HepG2 (cell line): ENCODE data around the gene RHBDL3. TPM values are rescaled to one million over a fixed set of nuclear protein-coding genes. Genes with fewer than 3 reads are reported as not detected.

Source experiments
- ATAC-seq: fragments of 200-7000 bp; cut with Tn5 transposase; 3 replicates; pipeline ENCODE4 v1.9.1; 2020; ENCODE audit warnings: mild to moderate bottlenecking, moderate library complexity
- BruUV-seq: library from RNA; stranded (reverse); fragments of 400-500 nt; replicated peaks from 2 replicates; lab custom pipeline; 2021; lab: Mats Ljungman, UMichigan
- CTCF ChIA-PET: fragments of 300-600 bp; formaldehyde crosslinking; extraction: SDS; loops from one replicate; lab custom pipeline; 2021; ENCODE audit warnings: low total read pairs, inconsistent platforms, low intra/inter-chr PET ratio; lab: Yijun Ruan, JAX
- POLR2A ChIA-PET: fragments of 350-600 bp; sonication (Branson Sonifier 250); formaldehyde crosslinking; loops from one replicate; lab custom pipeline; 2020; ENCODE audit warnings: antibody characterized with exemption, inconsistent platforms; lab: Yijun Ruan, JAX
- DNase-seq: peaks from one replicate; pipeline ENCODE4 v3.0.0-alpha.2; 2015; ENCODE audit warnings: low spot score
- FAIRE-seq: peaks from 3 replicates; lab custom pipeline; 2011; peaks lifted over from hg19 to GRCh38; lab: Jason Lieb, UNC
- H2AFZ ChIP-seq: one replicate; pipeline ENCODE4 v1.6.1; 2011; ENCODE audit warnings: low read length, inconsistent platforms
- H3K27ac ChIP-seq: fragments of 300-600 bp; 3 replicates; pipeline ENCODE4 v1.8.0; 2011; ENCODE audit warnings: mixed run types, mild to moderate bottlenecking, mixed read lengths, low read length, inconsistent platforms; ENCODE audit not compliant: insufficient read depth; ENCODE audit errors: extremely low read length
- H3K27me3 ChIP-seq, 2 experiments: fragments of 200-600 bp in 1 of 2; 2 replicates in 1 of 2; 3 replicates in 1 of 2; pipeline versions ENCODE4 v1.6.0 to v1.8.0; 2011; ENCODE audit warnings: low read length in 2 of 2, mild to moderate bottlenecking in 2 of 2, moderate library complexity in 2 of 2, inconsistent platforms in 1 of 2; ENCODE audit not compliant: insufficient read depth in 2 of 2, control insufficient read depth in 1 of 2
- H3K36me3 ChIP-seq, 2 experiments: fragments of 200-600 bp in 1 of 2; replicated peaks in 1 of 2; 2 replicates in 1 of 2; 3 replicates in 1 of 2; pipeline versions ENCODE4 v1.5.1 to v1.8.0; 2011; ENCODE audit warnings: low read length in 2 of 2, inconsistent platforms in 1 of 2; ENCODE audit not compliant: insufficient read depth in 2 of 2, control insufficient read depth in 1 of 2
- H3K4me1 ChIP-seq: 2 replicates; pipeline ENCODE4 v1.5.1; 2012; ENCODE audit warnings: low read length, inconsistent platforms; ENCODE audit not compliant: insufficient read depth
- H3K4me2 ChIP-seq: 2 replicates; pipeline ENCODE4 v1.6.0; 2011; ENCODE audit warnings: low read depth, low read length, inconsistent platforms
- H3K4me3 ChIP-seq, 3 experiments: fragments of 200-600 bp in 1 of 3; sonication (generic), shearing (Covaris generic) in 1 of 3; replicated peaks in 1 of 3; 2 replicates each; pipeline ENCODE4 v1.5.1; 2011 to 2016; ENCODE audit warnings: low read length in 3 of 3, inconsistent platforms in 2 of 3, low read depth in 2 of 3, mild to moderate bottlenecking in 2 of 3, control low read depth in 1 of 3, mixed read lengths in 1 of 3; ENCODE audit not compliant: insufficient read depth in 1 of 3
- H3K79me2 ChIP-seq: one replicate; pipeline ENCODE4 v1.6.1; 2011; ENCODE audit warnings: low read length, inconsistent platforms; ENCODE audit not compliant: insufficient read depth
- H3K9ac ChIP-seq: 2 replicates; pipeline ENCODE4 v1.6.0; 2011; ENCODE audit warnings: mild to moderate bottlenecking, low read depth, low read length, inconsistent platforms; ENCODE audit not compliant: insufficient read depth
- H3K9me3 ChIP-seq: 2 replicates; pipeline ENCODE4 v1.5.1; 2012; ENCODE audit warnings: mild to moderate bottlenecking, low read length
- H4K20me1 ChIP-seq: 2 replicates; pipeline ENCODE4 v1.6.0; 2011; ENCODE audit warnings: inconsistent platforms, mild to moderate bottlenecking, low read length, moderate library complexity; ENCODE audit not compliant: insufficient read depth
- CEBPG ChIP-seq: IDR thresholded peaks from 2 replicates; pipeline ENCODE4 v1.6.1; 2016
- CREB3 ChIP-seq: sonication (generic); formaldehyde crosslinking; IDR thresholded peaks from 2 replicates; pipeline ENCODE4 v1.5.0; 2020; ENCODE audit warnings: missing genetic modification reagents
- IRF9 ChIP-seq: sonication (generic); formaldehyde crosslinking; IDR thresholded peaks from 2 replicates; pipeline ENCODE4 v1.8.0; 2022; ENCODE audit warnings: missing genetic modification reagents, mild to moderate bottlenecking, borderline replicate concordance
- JUN ChIP-seq: sonication (generic); formaldehyde crosslinking; IDR thresholded peaks from 2 replicates; pipeline ENCODE4 v1.4.0; 2020; ENCODE audit warnings: mild to moderate bottlenecking, missing genetic modification reagents
- PAWR ChIP-seq: sonication (generic); formaldehyde crosslinking; IDR thresholded peaks from 2 replicates; pipeline ENCODE4 v1.4.0; 2020; ENCODE audit warnings: missing genetic modification reagents, mild to moderate bottlenecking, borderline replicate concordance
- POGK ChIP-seq: sonication (generic); formaldehyde crosslinking; conservative IDR thresholded peaks from 2 replicates; pipeline ENCODE4 v1.8.0; 2022; ENCODE audit warnings: mild to moderate bottlenecking, moderate library complexity, missing genetic modification reagents
- PTBP1 ChIP-seq: fragments of 200-400 bp; formaldehyde crosslinking; IDR thresholded peaks from 2 replicates; pipeline ENCODE4 v1.6.1; 2018; ENCODE audit warnings: low read length, low read depth; ENCODE audit not compliant: poor library complexity, severe bottlenecking
- RARG ChIP-seq: sonication (generic); formaldehyde crosslinking; IDR thresholded peaks from 2 replicates; pipeline ENCODE4 v1.4.0; 2020; ENCODE audit warnings: low read depth, mild to moderate bottlenecking, missing genetic modification reagents
- ZBTB37 ChIP-seq: sonication (generic); formaldehyde crosslinking; IDR thresholded peaks from 2 replicates; pipeline ENCODE4 v1.4.0; 2020; ENCODE audit warnings: mild to moderate bottlenecking, missing genetic modification reagents
- ZBTB4 ChIP-seq: sonication (generic); formaldehyde crosslinking; IDR thresholded peaks from 2 replicates; pipeline ENCODE4 v1.4.0; 2020; ENCODE audit warnings: missing genetic modification reagents, mild to moderate bottlenecking, borderline replicate concordance
- ZFP36 ChIP-seq: fragments of 150-350 bp; IDR thresholded peaks from 2 replicates; pipeline ENCODE4 v1.6.1; 2018; ENCODE audit warnings: borderline replicate concordance, low read length, low read depth; ENCODE audit not compliant: partially characterized antibody
- ZNF10 ChIP-seq: sonication (generic); formaldehyde crosslinking; IDR thresholded peaks from 2 replicates; pipeline ENCODE4 v1.4.0; 2020; ENCODE audit warnings: mild to moderate bottlenecking, low read depth, missing genetic modification reagents, borderline replicate concordance
- ZNF282 ChIP-seq: fragments of 450-650 bp; IDR thresholded peaks from 2 replicates; pipeline ENCODE4 v1.6.1; 2018; ENCODE audit not compliant: partially characterized antibody
- ZNF451 ChIP-seq: sonication (generic); formaldehyde crosslinking; IDR thresholded peaks from 2 replicates; pipeline ENCODE4 v1.5.0; 2020; ENCODE audit warnings: mild to moderate bottlenecking, missing genetic modification reagents
- ZSCAN29 ChIP-seq: sonication (generic); formaldehyde crosslinking; conservative IDR thresholded peaks from 2 replicates; pipeline ENCODE4 v1.4.0; 2020; ENCODE audit warnings: mild to moderate bottlenecking, missing genetic modification reagents
- WGBS: methylation state at CpG from one replicate; pipeline ENCODE4 v1.1.6; 2017; ENCODE audit warnings: low lambda C conversion rate; 5-methylcytosine and 5-hydroxymethylcytosine counted together
- in situ Hi-C: cut with HindIII; loops from 2 replicates; pipeline ENCODE4 v1.10.0; 2017; ENCODE audit warnings: low pct_unique_long_range_greater_than_20kb; ENCODE audit not compliant: extremely low pct_ligation_motif_present
- intact Hi-C: fragments of 100-400 bp; cut with micrococcal nuclease; formaldehyde crosslinking; loops from one replicate; pipeline ENCODE4 v1.10.0; 2022; ENCODE audit not compliant: unreplicated experiment
- polyA plus RNA-seq, 8 experiments: library from polyadenylated mRNA; depleted of rRNA in 3 of 8; stranded (reverse) in 7 of 8; unstranded in 1 of 8; fragments of >200 nt; fragmentation: Illumina TruSeq in 4 of 8; extraction: Trizol in 4 of 8; gene quantifications; 2 replicates each; pipeline versions ENCODE4 v1.2.1 to v1.2.3, GENCODE V29; 2011 to 2016; ENCODE audit warnings: low read depth in 4 of 8, missing spikeins in 1 of 8, mixed read lengths in 1 of 8; ENCODE audit not compliant: insufficient read depth in 1 of 8
- total RNA-seq, 5 experiments: library from RNA; depleted of rRNA; stranded (reverse); fragments of >200 nt; fragmentation: Illumina TruSeq; extraction: Trizol; gene quantifications; 2 replicates each; pipeline ENCODE4 v1.2.3, GENCODE V29; 2016; ENCODE audit warnings: low read depth in 1 of 5

Gene RHBDL3
- total and polyA plus RNA-seq, 2 of the 13 experiments (the other 11 are each of a cell fraction or from before 2014, with no cell fraction given), result 0.09 TPM; not detected in 1

GRCh38 chr17:32330147-32330546 lies 64.5 kb downstream of the RHBDL3 start:
- ChIA-PET POLR2A (interaction anchor here (1.2 to 1.5 kb wide), 2 partner anchors 11 to 110 kb away, joined by 3 to 5 read pairs; partner anchors contain the start of gene C17orf75), CTCF (no interaction called here)
- Histone ChIP-seq H3K4me2 (no peak overlapping the region), H3K4me3 (no peak overlapping the region), H3K4me1 (peaks cover 19% of the 10 kb centered on the region), H3K9me3 (no peaks in the 10 kb centered on the region), H3K36me3 (peaks cover 3 to 11% of the 10 kb centered on the region in 2 experiments; a peak in 3 of 5 replicates), H2AFZ (no peak overlapping the region), H4K20me1 (no peaks in the 10 kb centered on the region), H3K27me3 (no peaks in the 10 kb centered on the region), H3K79me2 (no peaks in the 10 kb centered on the region), H3K9ac (no peak overlapping the region), H3K27ac (no peak overlapping the region)
- FAIRE-seq (no peak), DNase-seq (no peak), ATAC-seq (no peak)
- in situ Hi-C loops, result no loop called here
- TF ChIP-seq JUN (CRISPR knock-in tag), result no peak
- TF ChIP-seq ZBTB37, result no peak
- no peak for TF ChIP-seq ZBTB4 (CRISPR knock-in tag)
- TF ChIP-seq IRF9, result no peak
- TF ChIP-seq PTBP1, result no peak
- no peak for TF ChIP-seq ZNF282
- TF ChIP-seq ZSCAN29 (CRISPR knock-in tag), result no peak
- no peak for TF ChIP-seq ZFP36
- no peak for TF ChIP-seq POGK (CRISPR knock-in tag)
- no peak for TF ChIP-seq PAWR
- no peak for TF ChIP-seq CREB3
- no peak for TF ChIP-seq CEBPG
- no peak for TF ChIP-seq RARG (CRISPR knock-in tag)
- no peak for TF ChIP-seq ZNF10 (CRISPR knock-in tag)
- no peak for TF ChIP-seq ZNF451 (CRISPR knock-in tag)
- intact Hi-C loops, result no loop called here
- WGBS, result 73% methylated on average over 3 of the region's 3 CpGs
- BruUV-seq, result no TSS peak
